ENCODE measurements around the gene ZNF526.
"Not testable (repeated sequence)": the region's sequence is repeated elsewhere in the genome, so short reads cannot be mapped to it uniquely, and the experiment has no call there.

The ZNF526 gene

DNA sequence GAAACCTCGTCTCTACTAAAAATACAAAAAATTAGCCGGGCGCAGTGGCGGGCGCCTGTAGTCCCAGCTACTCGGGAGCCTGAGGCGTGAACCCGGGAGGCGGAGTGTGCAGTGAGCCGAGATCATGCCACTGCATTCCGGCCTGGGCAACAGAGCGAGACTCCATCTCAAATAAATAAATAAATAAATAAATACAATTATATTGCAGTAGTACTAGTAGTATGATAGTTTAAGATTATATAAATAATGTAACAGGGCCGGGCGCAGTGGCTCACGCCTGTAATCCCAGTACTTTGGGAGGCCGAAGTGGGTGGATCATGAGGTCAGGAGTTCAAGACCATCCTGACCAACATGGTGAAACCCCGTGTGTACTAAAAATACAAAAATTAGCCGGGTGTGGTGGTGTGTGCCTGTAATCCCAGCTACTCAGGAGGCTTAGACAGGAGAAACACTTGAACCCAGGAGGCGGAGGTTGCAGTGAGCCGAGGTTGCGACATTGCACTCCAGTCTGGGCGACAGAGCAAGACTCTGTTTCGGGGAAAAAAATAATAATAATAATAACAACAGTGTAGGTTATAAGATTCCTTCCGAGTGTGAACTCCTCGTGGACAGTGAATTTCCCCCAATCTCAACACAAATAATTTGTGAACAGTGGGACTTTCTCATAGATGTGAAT lies 47.0 kb downstream of the ZNF526 start:
- DNase-seq = not testable (repeated sequence)

GRCh38 chr19:42267644-42268141 lies 47.6 kb downstream of the ZNF526 start:
- no peak for DNase-seq

DNA sequence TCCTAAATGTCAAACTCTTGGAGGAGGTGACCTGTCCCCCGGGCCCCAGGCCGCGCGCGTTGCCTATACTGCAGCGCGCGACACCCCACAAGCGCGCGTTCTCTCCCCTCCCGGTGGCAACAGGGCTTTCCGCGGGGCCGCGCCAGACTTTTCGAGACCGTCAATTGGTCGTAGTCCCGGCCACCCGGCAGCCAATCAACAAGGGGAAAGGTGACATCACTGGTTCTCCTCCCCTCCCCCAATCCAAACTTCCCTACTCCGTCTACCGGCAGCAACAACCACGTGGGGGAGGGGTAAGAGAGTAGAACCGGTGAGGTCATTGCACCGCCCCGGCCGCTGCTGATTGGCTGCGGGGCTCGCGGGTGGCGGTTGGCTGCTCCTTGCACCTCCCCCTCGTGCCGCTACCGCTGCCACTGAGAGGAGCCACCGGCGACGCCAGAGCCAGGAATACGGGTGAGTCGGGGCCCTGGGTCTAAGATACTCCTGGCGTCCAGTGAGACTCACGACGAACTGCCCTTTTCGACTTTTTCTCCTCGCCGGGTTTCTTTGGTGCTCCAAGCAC lies 48.1 kb downstream of the ZNF526 start:
- DNase-seq = peak; percentile 98

DNA sequence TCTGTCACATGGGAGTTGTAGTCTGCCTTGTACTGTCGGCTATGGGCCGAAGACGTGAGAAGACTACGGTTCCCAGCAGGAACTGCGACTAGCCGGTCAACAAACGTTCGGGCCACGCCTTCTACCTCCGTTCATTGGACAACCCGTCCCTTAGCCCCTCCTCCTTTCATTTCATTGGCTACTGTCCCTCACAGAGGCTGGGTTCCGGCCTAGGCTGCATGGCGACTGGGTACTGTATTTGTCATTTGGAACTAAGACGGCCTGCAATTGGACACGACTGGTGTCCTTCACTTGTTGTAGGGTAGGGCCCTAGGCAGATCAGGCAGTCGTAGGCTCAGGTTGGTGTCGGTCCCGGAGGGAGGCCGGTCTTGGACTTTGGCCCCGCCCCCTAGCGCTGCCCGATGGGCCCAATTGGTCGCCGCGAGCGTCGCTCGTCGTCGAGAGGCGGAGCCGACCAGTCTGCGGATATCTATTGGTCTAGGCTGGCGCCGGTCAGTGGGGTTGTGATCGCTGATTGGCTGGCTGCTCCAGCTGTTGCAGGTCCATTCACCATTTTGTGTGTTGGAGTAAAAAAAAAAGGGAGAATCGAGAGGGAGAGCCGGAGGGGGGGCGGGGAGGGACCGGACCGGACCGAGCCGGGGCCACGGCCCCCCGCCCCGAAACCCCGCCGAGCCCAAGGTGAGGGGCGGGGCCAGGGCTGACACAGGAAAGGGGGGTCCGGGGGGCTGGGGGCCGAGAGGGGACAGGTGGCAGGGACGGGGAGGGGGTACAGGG lies 48.8 kb downstream of the ZNF526 start, which contains the start of gene CIC:
CIC (plus strand) TSS at position 549 of the 774 bp plus-strand sequence. CDS start 2,532 bp downstream, outside the sequence.
- peak; percentile 99 for DNase-seq

- no peak for DNase-seq
Measured at GRCh38 chr19:42269478-42270345, 49.6 kb downstream of the ZNF526 start.

DNA sequence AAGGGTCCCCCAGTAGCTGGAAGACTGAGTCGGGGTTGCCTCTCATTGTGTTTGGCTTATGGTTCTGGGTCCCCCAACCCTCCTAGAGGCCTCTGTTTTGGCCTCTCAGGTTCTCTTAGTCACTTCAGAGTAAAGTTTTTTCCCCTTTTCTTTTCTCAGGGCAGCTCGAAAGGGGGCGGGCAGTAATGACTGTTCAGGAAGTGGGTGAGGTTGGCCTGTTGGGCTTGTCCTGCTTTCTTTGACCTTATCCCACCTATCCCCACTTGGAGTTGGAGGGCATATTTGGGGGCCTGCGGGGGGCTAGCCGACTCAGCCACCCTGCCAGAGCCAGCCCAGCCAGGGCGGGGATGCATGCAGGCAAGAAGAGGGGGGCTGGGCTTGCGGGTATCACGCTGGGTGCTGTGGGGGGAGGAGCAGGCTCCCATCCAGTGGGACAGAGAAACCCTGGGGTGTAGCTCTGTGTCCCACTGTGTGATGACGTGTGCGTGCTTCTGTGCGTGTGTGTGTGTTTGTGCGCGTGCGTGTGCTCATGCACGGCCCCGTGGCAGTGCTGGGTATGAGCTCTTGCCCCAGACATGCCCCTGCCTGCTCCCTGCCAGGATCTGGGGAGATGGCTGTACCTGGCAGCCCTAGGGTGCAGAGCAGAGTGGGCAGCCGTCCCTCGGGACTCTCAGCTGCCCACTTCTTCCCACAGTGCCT lies 50.4 kb downstream of the ZNF526 start:
- no peak for DNase-seq

GRCh38 chr19:42271045-42271419 lies 50.9 kb downstream of the ZNF526 start:
- no peak for DNase-seq

GRCh38 chr19:42271861-42272534 lies 51.9 kb downstream of the ZNF526 start:
- no peak for DNase-seq

DNA sequence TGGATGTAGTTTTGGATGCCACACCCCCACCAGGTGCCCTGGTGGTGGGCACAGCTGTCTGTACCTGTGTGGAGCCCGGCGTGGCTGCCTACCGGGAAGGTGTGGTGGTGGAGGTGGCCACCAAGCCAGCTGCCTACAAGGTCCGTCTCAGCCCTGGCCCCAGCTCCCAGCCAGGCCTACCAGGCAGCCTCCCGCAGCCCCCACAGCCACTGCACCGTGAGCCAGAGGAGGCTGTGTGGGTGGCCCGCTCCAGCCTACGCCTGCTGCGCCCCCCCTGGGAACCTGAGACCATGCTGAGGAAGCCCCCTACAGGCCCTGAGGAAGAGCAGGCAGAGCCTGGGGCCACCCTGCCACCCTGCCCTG lies 52.4 kb downstream of the ZNF526 start:
- no peak for DNase-seq

GRCh38 chr19:42272989-42273406 lies 52.9 kb downstream of the ZNF526 start:
- no peak for DNase-seq

DNA sequence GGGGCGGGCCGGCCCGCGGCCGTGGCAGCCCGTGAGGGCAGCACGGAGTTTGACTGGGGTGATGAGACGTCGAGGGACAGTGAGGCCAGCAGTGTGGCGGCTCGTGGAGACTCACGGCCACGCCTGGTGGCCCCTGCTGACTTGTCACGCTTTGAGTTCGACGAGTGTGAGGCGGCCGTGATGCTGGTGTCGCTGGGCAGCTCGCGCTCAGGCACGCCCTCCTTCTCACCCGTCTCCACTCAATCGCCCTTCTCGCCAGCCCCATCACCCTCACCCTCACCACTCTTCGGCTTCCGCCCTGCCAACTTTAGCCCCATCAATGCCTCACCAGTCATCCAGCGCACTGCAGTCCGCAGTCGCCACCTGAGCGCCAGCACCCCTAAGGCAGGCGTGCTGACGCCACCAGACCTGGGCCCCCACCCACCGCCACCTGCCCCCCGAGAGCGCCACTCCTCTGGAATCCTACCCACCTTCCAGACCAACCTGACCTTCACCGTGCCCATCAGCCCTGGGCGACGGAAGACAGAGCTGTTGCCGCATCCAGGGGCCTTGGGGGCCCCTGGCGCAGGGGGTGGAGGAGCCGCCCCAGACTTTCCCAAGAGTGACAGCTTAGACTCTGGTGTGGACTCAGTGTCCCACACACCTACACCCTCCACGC lies 53.4 kb downstream of the ZNF526 start:
- no peak for DNase-seq

- no peak for DNase-seq
Measured at GRCh38 chr19:42274065-42274682, 54.1 kb downstream of the ZNF526 start.

- no peak for DNase-seq
Measured at GRCh38 chr19:42275103-42275502, 55.0 kb downstream of the ZNF526 start.

- no peak for DNase-seq
Measured at GRCh38 chr19:42275517-42275916, 55.4 kb downstream of the ZNF526 start.

DNA sequence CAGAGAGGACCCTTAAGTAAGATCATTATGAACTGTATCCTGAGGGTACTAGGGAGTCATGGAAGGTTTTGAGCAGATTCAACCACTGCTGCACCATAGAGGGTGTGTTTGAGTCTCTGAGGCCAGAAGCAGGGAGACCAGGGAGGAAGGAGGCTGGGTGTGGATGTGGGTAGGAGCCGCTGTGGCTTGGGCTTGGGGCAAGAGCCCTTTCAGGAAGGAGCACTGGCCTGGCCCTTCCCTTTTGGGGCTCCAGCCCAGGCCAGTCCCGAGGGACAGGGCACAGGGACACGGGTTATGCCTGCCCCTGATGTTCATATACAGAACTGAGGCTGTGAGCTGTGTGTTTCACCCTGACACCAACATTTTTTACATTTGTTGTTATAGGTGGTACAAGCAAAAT lies 56.2 kb downstream of the ZNF526 start:
- DNase-seq = no peak

GRCh38 chr19:42276821-42277220 lies 56.7 kb downstream of the ZNF526 start:
- DNase-seq = no peak

Data from NCI-H510A (cell line).